HEK293 (cell line): ENCODE results near the gene TCF7L1.

Source experiments
- HOXC10 ChIP-seq: sonication (generic); formaldehyde crosslinking; IDR thresholded peaks from 2 replicates; pipeline ENCODE4 v1.8.1; 2023; ENCODE audit warnings: mild to moderate bottlenecking, missing genetic modification reagents
- ZNF311 ChIP-seq: fragments of 450-650 bp; formaldehyde crosslinking; IDR thresholded peaks from 2 replicates; pipeline ENCODE4 v1.5.1; 2017; ENCODE audit warnings: missing biosample characterization, missing genetic modification characterization, borderline replicate concordance
- ZNF433 ChIP-seq: fragments of 450-650 bp; formaldehyde crosslinking; IDR thresholded peaks from 2 replicates; pipeline ENCODE4 v1.5.1; 2016; ENCODE audit warnings: missing biosample characterization, missing genetic modification characterization, low read depth
- ZSCAN30 ChIP-seq: fragments of 450-650 bp; IDR thresholded peaks from 2 replicates; pipeline ENCODE4 v1.5.1; 2018; ENCODE audit warnings: missing biosample characterization, mild to moderate bottlenecking, missing genetic modification characterization, moderate library complexity
- TF ChIP-seq, protein P1 (sequence below): fragments of 450-650 bp; formaldehyde crosslinking; IDR thresholded peaks from 2 replicates; pipeline ENCODE4 v1.5.1; 2016; ENCODE audit warnings: missing biosample characterization, missing genetic modification characterization
- TF ChIP-seq, protein P2 (sequence below): fragments of 450-650 bp; formaldehyde crosslinking; IDR thresholded peaks from 2 replicates; pipeline ENCODE4 v1.5.1; 2016; ENCODE audit warnings: missing biosample characterization, missing genetic modification characterization, borderline replicate concordance
- TF ChIP-seq, protein P3 (sequence below): fragments of 450-650 bp; formaldehyde crosslinking; IDR thresholded peaks from 2 replicates; pipeline ENCODE4 v1.5.1; 2016; ENCODE audit warnings: missing biosample characterization, missing genetic modification characterization
- TF ChIP-seq, protein P4 (sequence below): fragments of 450-650 bp; formaldehyde crosslinking; IDR thresholded peaks from 2 replicates; pipeline ENCODE4 v1.5.1; 2017; ENCODE audit warnings: missing biosample characterization, mild to moderate bottlenecking, missing genetic modification characterization, moderate library complexity
- TF ChIP-seq, protein P5 (sequence below): fragments of 450-650 bp; formaldehyde crosslinking; IDR thresholded peaks from 2 replicates; pipeline ENCODE4 v1.5.1; 2016; ENCODE audit warnings: missing biosample characterization, missing genetic modification characterization
- TF ChIP-seq, protein P6 (sequence below): fragments of 450-650 bp; formaldehyde crosslinking; conservative IDR thresholded peaks from 2 replicates; pipeline ENCODE4 v1.5.1; 2016; ENCODE audit warnings: low read depth, missing biosample characterization, missing genetic modification characterization
- TF ChIP-seq, protein P7 (sequence below): fragments of 450-650 bp; formaldehyde crosslinking; IDR thresholded peaks from 2 replicates; pipeline ENCODE4 v1.5.1; 2016; ENCODE audit warnings: missing biosample characterization, missing genetic modification characterization
- TF ChIP-seq, protein P8 (sequence below): fragments of 450-650 bp; formaldehyde crosslinking; IDR thresholded peaks from 2 replicates; pipeline ENCODE4 v1.5.1; 2016; ENCODE audit warnings: missing biosample characterization, missing genetic modification characterization

DNA sequence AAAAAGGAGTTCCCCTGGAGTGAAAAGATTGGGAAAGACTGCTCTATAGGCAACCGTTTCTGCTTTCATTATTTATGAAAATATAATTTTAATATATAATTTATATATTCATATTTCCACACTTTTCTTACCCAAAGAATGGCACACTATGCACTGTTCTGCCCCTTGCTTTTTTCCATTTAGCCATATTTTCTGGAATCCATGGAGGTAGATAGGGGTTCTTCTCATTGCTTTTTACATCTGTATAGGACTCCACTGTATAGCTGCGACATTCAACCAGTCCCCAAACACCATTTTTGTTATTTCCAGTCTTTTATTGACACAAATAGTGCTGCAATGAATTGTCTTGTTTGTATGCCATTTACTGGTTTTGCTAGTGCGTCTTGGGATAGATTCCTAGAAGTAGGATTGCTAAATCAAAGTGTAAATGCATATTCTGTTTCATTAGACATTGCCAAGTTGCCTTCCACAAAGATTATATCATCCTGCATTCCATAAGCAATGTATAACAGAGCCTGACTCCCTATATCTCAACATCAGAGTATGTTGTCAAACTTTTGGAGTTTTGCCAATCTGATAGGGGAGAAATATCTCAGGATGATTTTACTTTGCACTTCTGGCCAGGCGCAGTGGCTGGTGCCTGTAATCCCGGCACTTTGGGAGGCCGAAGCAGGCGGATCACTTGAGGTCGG lies 26.6 kb upstream of the TCF7L1 start:
- TF ChIP-seq, protein P1, sequence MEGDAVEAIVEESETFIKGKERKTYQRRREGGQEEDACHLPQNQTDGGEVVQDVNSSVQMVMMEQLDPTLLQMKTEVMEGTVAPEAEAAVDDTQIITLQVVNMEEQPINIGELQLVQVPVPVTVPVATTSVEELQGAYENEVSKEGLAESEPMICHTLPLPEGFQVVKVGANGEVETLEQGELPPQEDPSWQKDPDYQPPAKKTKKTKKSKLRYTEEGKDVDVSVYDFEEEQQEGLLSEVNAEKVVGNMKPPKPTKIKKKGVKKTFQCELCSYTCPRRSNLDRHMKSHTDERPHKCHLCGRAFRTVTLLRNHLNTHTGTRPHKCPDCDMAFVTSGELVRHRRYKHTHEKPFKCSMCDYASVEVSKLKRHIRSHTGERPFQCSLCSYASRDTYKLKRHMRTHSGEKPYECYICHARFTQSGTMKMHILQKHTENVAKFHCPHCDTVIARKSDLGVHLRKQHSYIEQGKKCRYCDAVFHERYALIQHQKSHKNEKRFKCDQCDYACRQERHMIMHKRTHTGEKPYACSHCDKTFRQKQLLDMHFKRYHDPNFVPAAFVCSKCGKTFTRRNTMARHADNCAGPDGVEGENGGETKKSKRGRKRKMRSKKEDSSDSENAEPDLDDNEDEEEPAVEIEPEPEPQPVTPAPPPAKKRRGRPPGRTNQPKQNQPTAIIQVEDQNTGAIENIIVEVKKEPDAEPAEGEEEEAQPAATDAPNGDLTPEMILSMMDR = no peak
- TF ChIP-seq, protein P2, sequence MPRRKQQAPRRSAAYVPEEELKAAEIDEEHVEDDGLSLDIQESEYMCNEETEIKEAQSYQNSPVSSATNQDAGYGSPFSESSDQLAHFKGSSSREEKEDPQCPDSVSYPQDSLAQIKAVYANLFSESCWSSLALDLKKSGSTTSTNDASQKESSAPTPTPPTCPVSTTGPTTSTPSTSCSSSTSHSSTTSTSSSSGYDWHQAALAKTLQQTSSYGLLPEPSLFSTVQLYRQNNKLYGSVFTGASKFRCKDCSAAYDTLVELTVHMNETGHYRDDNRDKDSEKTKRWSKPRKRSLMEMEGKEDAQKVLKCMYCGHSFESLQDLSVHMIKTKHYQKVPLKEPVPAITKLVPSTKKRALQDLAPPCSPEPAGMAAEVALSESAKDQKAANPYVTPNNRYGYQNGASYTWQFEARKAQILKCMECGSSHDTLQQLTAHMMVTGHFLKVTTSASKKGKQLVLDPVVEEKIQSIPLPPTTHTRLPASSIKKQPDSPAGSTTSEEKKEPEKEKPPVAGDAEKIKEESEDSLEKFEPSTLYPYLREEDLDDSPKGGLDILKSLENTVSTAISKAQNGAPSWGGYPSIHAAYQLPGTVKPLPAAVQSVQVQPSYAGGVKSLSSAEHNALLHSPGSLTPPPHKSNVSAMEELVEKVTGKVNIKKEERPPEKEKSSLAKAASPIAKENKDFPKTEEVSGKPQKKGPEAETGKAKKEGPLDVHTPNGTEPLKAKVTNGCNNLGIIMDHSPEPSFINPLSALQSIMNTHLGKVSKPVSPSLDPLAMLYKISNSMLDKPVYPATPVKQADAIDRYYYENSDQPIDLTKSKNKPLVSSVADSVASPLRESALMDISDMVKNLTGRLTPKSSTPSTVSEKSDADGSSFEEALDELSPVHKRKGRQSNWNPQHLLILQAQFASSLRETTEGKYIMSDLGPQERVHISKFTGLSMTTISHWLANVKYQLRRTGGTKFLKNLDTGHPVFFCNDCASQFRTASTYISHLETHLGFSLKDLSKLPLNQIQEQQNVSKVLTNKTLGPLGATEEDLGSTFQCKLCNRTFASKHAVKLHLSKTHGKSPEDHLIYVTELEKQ = no peak
- no peak for TF ChIP-seq HOXC10 (CRISPR knock-in tag)
- TF ChIP-seq, protein P3, sequence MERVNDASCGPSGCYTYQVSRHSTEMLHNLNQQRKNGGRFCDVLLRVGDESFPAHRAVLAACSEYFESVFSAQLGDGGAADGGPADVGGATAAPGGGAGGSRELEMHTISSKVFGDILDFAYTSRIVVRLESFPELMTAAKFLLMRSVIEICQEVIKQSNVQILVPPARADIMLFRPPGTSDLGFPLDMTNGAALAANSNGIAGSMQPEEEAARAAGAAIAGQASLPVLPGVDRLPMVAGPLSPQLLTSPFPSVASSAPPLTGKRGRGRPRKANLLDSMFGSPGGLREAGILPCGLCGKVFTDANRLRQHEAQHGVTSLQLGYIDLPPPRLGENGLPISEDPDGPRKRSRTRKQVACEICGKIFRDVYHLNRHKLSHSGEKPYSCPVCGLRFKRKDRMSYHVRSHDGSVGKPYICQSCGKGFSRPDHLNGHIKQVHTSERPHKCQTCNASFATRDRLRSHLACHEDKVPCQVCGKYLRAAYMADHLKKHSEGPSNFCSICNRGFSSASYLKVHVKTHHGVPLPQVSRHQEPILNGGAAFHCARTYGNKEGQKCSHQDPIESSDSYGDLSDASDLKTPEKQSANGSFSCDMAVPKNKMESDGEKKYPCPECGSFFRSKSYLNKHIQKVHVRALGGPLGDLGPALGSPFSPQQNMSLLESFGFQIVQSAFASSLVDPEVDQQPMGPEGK (tag by site-specific recombination) = no peak
- TF ChIP-seq, protein P4, sequence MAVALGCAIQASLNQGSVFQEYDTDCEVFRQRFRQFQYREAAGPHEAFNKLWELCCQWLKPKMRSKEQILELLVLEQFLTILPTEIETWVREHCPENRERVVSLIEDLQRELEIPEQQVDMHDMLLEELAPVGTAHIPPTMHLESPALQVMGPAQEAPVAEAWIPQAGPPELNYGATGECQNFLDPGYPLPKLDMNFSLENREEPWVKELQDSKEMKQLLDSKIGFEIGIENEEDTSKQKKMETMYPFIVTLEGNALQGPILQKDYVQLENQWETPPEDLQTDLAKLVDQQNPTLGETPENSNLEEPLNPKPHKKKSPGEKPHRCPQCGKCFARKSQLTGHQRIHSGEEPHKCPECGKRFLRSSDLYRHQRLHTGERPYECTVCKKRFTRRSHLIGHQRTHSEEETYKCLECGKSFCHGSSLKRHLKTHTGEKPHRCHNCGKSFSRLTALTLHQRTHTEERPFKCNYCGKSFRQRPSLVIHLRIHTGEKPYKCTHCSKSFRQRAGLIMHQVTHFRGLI (tag by site-specific recombination) = no peak
- TF ChIP-seq, protein P5, sequence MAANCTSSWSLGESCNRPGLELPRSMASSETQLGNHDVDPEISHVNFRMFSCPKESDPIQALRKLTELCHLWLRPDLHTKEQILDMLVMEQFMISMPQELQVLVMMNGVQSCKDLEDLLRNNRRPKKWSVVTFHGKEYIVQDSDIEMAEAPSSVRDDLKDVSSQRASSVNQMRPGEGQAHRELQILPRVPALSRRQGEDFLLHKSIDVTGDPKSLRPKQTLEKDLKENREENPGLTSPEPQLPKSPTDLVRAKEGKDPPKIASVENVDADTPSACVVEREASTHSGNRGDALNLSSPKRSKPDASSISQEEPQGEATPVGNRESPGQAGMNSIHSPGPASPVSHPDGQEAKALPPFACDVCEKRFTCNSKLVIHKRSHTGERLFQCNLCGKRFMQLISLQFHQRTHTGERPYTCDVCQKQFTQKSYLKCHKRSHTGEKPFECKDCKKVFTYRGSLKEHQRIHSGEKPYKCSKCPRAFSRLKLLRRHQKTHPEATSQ (tag by site-specific recombination) = no peak
- TF ChIP-seq, protein P6, sequence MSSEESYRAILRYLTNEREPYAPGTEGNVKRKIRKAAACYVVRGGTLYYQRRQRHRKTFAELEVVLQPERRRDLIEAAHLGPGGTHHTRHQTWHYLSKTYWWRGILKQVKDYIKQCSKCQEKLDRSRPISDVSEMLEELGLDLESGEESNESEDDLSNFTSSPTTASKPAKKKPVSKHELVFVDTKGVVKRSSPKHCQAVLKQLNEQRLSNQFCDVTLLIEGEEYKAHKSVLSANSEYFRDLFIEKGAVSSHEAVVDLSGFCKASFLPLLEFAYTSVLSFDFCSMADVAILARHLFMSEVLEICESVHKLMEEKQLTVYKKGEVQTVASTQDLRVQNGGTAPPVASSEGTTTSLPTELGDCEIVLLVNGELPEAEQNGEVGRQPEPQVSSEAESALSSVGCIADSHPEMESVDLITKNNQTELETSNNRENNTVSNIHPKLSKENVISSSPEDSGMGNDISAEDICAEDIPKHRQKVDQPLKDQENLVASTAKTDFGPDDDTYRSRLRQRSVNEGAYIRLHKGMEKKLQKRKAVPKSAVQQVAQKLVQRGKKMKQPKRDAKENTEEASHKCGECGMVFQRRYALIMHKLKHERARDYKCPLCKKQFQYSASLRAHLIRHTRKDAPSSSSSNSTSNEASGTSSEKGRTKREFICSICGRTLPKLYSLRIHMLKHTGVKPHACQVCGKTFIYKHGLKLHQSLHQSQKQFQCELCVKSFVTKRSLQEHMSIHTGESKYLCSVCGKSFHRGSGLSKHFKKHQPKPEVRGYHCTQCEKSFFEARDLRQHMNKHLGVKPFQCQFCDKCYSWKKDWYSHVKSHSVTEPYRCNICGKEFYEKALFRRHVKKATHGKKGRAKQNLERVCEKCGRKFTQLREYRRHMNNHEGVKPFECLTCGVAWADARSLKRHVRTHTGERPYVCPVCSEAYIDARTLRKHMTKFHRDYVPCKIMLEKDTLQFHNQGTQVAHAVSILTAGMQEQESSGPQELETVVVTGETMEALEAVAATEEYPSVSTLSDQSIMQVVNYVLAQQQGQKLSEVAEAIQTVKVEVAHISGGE (tag by site-specific recombination) = no peak
- TF ChIP-seq ZNF433 (tag by site-specific recombination) = no peak
- TF ChIP-seq, protein P7, sequence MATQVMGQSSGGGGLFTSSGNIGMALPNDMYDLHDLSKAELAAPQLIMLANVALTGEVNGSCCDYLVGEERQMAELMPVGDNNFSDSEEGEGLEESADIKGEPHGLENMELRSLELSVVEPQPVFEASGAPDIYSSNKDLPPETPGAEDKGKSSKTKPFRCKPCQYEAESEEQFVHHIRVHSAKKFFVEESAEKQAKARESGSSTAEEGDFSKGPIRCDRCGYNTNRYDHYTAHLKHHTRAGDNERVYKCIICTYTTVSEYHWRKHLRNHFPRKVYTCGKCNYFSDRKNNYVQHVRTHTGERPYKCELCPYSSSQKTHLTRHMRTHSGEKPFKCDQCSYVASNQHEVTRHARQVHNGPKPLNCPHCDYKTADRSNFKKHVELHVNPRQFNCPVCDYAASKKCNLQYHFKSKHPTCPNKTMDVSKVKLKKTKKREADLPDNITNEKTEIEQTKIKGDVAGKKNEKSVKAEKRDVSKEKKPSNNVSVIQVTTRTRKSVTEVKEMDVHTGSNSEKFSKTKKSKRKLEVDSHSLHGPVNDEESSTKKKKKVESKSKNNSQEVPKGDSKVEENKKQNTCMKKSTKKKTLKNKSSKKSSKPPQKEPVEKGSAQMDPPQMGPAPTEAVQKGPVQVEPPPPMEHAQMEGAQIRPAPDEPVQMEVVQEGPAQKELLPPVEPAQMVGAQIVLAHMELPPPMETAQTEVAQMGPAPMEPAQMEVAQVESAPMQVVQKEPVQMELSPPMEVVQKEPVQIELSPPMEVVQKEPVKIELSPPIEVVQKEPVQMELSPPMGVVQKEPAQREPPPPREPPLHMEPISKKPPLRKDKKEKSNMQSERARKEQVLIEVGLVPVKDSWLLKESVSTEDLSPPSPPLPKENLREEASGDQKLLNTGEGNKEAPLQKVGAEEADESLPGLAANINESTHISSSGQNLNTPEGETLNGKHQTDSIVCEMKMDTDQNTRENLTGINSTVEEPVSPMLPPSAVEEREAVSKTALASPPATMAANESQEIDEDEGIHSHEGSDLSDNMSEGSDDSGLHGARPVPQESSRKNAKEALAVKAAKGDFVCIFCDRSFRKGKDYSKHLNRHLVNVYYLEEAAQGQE (tag by site-specific recombination) = no peak
- no peak for TF ChIP-seq ZSCAN30 (tag by site-specific recombination)
- TF ChIP-seq, protein P8, sequence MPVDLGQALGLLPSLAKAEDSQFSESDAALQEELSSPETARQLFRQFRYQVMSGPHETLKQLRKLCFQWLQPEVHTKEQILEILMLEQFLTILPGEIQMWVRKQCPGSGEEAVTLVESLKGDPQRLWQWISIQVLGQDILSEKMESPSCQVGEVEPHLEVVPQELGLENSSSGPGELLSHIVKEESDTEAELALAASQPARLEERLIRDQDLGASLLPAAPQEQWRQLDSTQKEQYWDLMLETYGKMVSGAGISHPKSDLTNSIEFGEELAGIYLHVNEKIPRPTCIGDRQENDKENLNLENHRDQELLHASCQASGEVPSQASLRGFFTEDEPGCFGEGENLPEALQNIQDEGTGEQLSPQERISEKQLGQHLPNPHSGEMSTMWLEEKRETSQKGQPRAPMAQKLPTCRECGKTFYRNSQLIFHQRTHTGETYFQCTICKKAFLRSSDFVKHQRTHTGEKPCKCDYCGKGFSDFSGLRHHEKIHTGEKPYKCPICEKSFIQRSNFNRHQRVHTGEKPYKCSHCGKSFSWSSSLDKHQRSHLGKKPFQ (tag by site-specific recombination) = no peak
- no peak for TF ChIP-seq ZNF311
